Thymus (tissue), 2 donors: ENCODE data around the gene MUL1. TPM values are rescaled to one million over a fixed set of nuclear protein-coding genes. Genes with fewer than 3 reads are reported as not detected.

Source experiments
- polyA plus RNA-seq: library from polyadenylated mRNA; stranded (reverse); fragments of 200-250 nt; gene quantifications from one replicate; pipeline ENCODE4 v1.2.3, GENCODE V29; 2013
- total RNA-seq: library from RNA; stranded (reverse); fragments of 120-200 nt; gene quantifications from one replicate; pipeline ENCODE4 v1.2.4, GENCODE V29; 2013
- donor health status: healthy.

The MUL1 gene
- total and polyA plus RNA-seq, 2 donors: 9.3 to 14.5 TPM

Other genes starting within 250 kb of the MUL1 start
- gene VWA5B1, start 217.3 kb downstream of the MUL1 start, total RNA-seq: 0.05 TPM
- gene VWA5B1, start 217.3 kb downstream of the MUL1 start, polyA plus RNA-seq: 0.05 TPM
- 0.42 TPM for gene CAMK2N1, start 21.9 kb downstream of the MUL1 start, total RNA-seq
- 11.1 TPM for gene CAMK2N1, start 21.9 kb downstream of the MUL1 start, polyA plus RNA-seq
- 0.09 TPM for gene FAM43B, start 44.4 kb upstream of the MUL1 start, total RNA-seq
- gene FAM43B, start 44.4 kb upstream of the MUL1 start, polyA plus RNA-seq: 0.32 TPM
- 0.33 TPM for gene CDA, start 80.9 kb upstream of the MUL1 start, total RNA-seq
- 2.8 TPM for gene CDA, start 80.9 kb upstream of the MUL1 start, polyA plus RNA-seq
- gene PINK1, start 125.3 kb upstream of the MUL1 start, total RNA-seq: 16.6 TPM
- 51.7 TPM for gene PINK1, start 125.3 kb upstream of the MUL1 start, polyA plus RNA-seq
- gene DDOST, start 153.2 kb upstream of the MUL1 start, total RNA-seq: 121 TPM
- gene DDOST, start 153.2 kb upstream of the MUL1 start, polyA plus RNA-seq: 93.0 TPM
- gene KIF17, start 209.9 kb upstream of the MUL1 start, total RNA-seq: 0.85 TPM
- 1.0 TPM for gene KIF17, start 209.9 kb upstream of the MUL1 start, polyA plus RNA-seq
- 0.14 TPM for gene SH2D5, start 224.6 kb upstream of the MUL1 start, total RNA-seq
- gene SH2D5, start 224.6 kb upstream of the MUL1 start, polyA plus RNA-seq: 1.4 TPM